HepG2 (cell line): Measurements from ENCODE around the gene AGBL3. TPM values are rescaled to one million over a fixed set of nuclear protein-coding genes. Genes with fewer than 3 reads are reported as not detected.

Experiments used
- ATAC-seq: fragments of 200-7000 bp; cut with Tn5 transposase; 3 replicates; pipeline ENCODE4 v1.9.1; 2020; ENCODE audit warnings: mild to moderate bottlenecking, moderate library complexity
- BruUV-seq: library from RNA; stranded (reverse); fragments of 400-500 nt; replicated peaks from 2 replicates; lab custom pipeline; 2021; lab: Mats Ljungman, UMichigan
- CTCF ChIA-PET: fragments of 300-600 bp; formaldehyde crosslinking; extraction: SDS; loops from one replicate; lab custom pipeline; 2021; ENCODE audit warnings: low total read pairs, inconsistent platforms, low intra/inter-chr PET ratio; lab: Yijun Ruan, JAX
- POLR2A ChIA-PET: fragments of 350-600 bp; sonication (Branson Sonifier 250); formaldehyde crosslinking; loops from one replicate; lab custom pipeline; 2020; ENCODE audit warnings: antibody characterized with exemption, inconsistent platforms; lab: Yijun Ruan, JAX
- DNase-seq: peaks from one replicate; pipeline ENCODE4 v3.0.0-alpha.2; 2015; ENCODE audit warnings: low spot score
- FAIRE-seq: peaks from 3 replicates; lab custom pipeline; 2011; peaks lifted over from hg19 to GRCh38; lab: Jason Lieb, UNC
- H2AFZ ChIP-seq: one replicate; pipeline ENCODE4 v1.6.1; 2011; ENCODE audit warnings: low read length, inconsistent platforms
- H3K27ac ChIP-seq: fragments of 300-600 bp; 3 replicates; pipeline ENCODE4 v1.8.0; 2011; ENCODE audit warnings: mixed run types, mild to moderate bottlenecking, mixed read lengths, low read length, inconsistent platforms; ENCODE audit not compliant: insufficient read depth; ENCODE audit errors: extremely low read length
- H3K27me3 ChIP-seq, 2 experiments: fragments of 200-600 bp in 1 of 2; 2 replicates in 1 of 2; 3 replicates in 1 of 2; pipeline versions ENCODE4 v1.6.0 to v1.8.0; 2011; ENCODE audit warnings: low read length in 2 of 2, mild to moderate bottlenecking in 2 of 2, moderate library complexity in 2 of 2, inconsistent platforms in 1 of 2; ENCODE audit not compliant: insufficient read depth in 2 of 2, control insufficient read depth in 1 of 2
- H3K36me3 ChIP-seq, 2 experiments: fragments of 200-600 bp in 1 of 2; replicated peaks in 1 of 2; 2 replicates in 1 of 2; 3 replicates in 1 of 2; pipeline versions ENCODE4 v1.5.1 to v1.8.0; 2011; ENCODE audit warnings: low read length in 2 of 2, inconsistent platforms in 1 of 2; ENCODE audit not compliant: insufficient read depth in 2 of 2, control insufficient read depth in 1 of 2
- H3K4me1 ChIP-seq: 2 replicates; pipeline ENCODE4 v1.5.1; 2012; ENCODE audit warnings: low read length, inconsistent platforms; ENCODE audit not compliant: insufficient read depth
- H3K4me2 ChIP-seq: 2 replicates; pipeline ENCODE4 v1.6.0; 2011; ENCODE audit warnings: low read depth, low read length, inconsistent platforms
- H3K4me3 ChIP-seq, 3 experiments: fragments of 200-600 bp in 1 of 3; sonication (generic), shearing (Covaris generic) in 1 of 3; replicated peaks in 1 of 3; 2 replicates each; pipeline ENCODE4 v1.5.1; 2011 to 2016; ENCODE audit warnings: low read length in 3 of 3, inconsistent platforms in 2 of 3, low read depth in 2 of 3, mild to moderate bottlenecking in 2 of 3, control low read depth in 1 of 3, mixed read lengths in 1 of 3; ENCODE audit not compliant: insufficient read depth in 1 of 3
- H3K79me2 ChIP-seq: one replicate; pipeline ENCODE4 v1.6.1; 2011; ENCODE audit warnings: low read length, inconsistent platforms; ENCODE audit not compliant: insufficient read depth
- H3K9ac ChIP-seq: 2 replicates; pipeline ENCODE4 v1.6.0; 2011; ENCODE audit warnings: mild to moderate bottlenecking, low read depth, low read length, inconsistent platforms; ENCODE audit not compliant: insufficient read depth
- H3K9me3 ChIP-seq: 2 replicates; pipeline ENCODE4 v1.5.1; 2012; ENCODE audit warnings: mild to moderate bottlenecking, low read length
- H4K20me1 ChIP-seq: 2 replicates; pipeline ENCODE4 v1.6.0; 2011; ENCODE audit warnings: inconsistent platforms, mild to moderate bottlenecking, low read length, moderate library complexity; ENCODE audit not compliant: insufficient read depth
- CAMTA2 ChIP-seq: sonication (generic); formaldehyde crosslinking; IDR thresholded peaks from 2 replicates; pipeline ENCODE4 v1.4.0; 2020; ENCODE audit warnings: mild to moderate bottlenecking, missing genetic modification reagents, borderline replicate concordance
- ELF3 ChIP-seq: IDR thresholded peaks from 2 replicates; pipeline ENCODE4 v1.6.1; 2016; ENCODE audit warnings: missing genetic modification reagents, missing compliant biosample characterization
- ETV5 ChIP-seq: IDR thresholded peaks from 2 replicates; pipeline ENCODE4 v1.6.1; 2018; ENCODE audit warnings: missing biosample characterization, missing genetic modification reagents, inconsistent platforms, borderline replicate concordance
- GABPB1 ChIP-seq: IDR thresholded peaks from 2 replicates; pipeline ENCODE4 v1.6.1; 2016; ENCODE audit warnings: mild to moderate bottlenecking, missing genetic modification reagents, moderate library complexity, missing compliant biosample characterization
- HDAC2 ChIP-seq: sonication (generic); formaldehyde crosslinking; IDR thresholded peaks from 2 replicates; pipeline ENCODE4 v1.4.0; 2020; ENCODE audit warnings: missing genetic modification reagents
- KDM2A ChIP-seq: sonication (generic); formaldehyde crosslinking; IDR thresholded peaks from 2 replicates; pipeline ENCODE4 v1.4.0; 2020; ENCODE audit warnings: low read depth, missing genetic modification reagents, borderline replicate concordance
- LCORL ChIP-seq, 2 experiments: fragments of 450-650 bp in 1 of 2; sonication (generic) in 1 of 2; formaldehyde crosslinking in 1 of 2; IDR thresholded peaks; 2 replicates each; pipeline versions ENCODE4 v1.5.0 to v1.6.1; 2017 to 2020; ENCODE audit warnings: antibody characterized with exemption in 1 of 2, missing genetic modification reagents in 1 of 2
- MED1 ChIP-seq: sonication (generic); formaldehyde crosslinking; IDR thresholded peaks from 2 replicates; pipeline ENCODE4 v1.4.0; 2020; ENCODE audit warnings: missing genetic modification reagents
- NCOA1 ChIP-seq: sonication (generic); formaldehyde crosslinking; IDR thresholded peaks from 2 replicates; pipeline ENCODE4 v1.9.0; 2021; ENCODE audit warnings: missing genetic modification reagents
- NFRKB ChIP-seq: fragments of 450-650 bp; IDR thresholded peaks from 2 replicates; pipeline ENCODE4 v1.6.1; 2017
- NRL ChIP-seq: sonication (generic); formaldehyde crosslinking; IDR thresholded peaks from 2 replicates; pipeline ENCODE4 v1.5.0; 2020; ENCODE audit warnings: missing genetic modification reagents, mild to moderate bottlenecking, moderate library complexity, borderline replicate concordance
- PHF21A ChIP-seq: sonication (generic); formaldehyde crosslinking; IDR thresholded peaks from 2 replicates; pipeline ENCODE4 v1.5.0; 2020; ENCODE audit warnings: mild to moderate bottlenecking, missing genetic modification reagents
- RAD21 ChIP-seq: fragments of 450-650 bp; formaldehyde crosslinking; IDR thresholded peaks from 2 replicates; pipeline ENCODE4 v1.5.0; 2020; ENCODE audit warnings: mild to moderate bottlenecking
- RXRB ChIP-seq: IDR thresholded peaks from 2 replicates; pipeline ENCODE4 v1.6.1; 2016; ENCODE audit warnings: borderline replicate concordance, missing genetic modification reagents, missing compliant biosample characterization
- XRCC5 ChIP-seq: fragments of 200-400 bp; formaldehyde crosslinking; optimal IDR thresholded peaks from 2 replicates; pipeline ENCODE3; 2017; ENCODE audit warnings: mild to moderate bottlenecking, low read length
- ZNF205 ChIP-seq: IDR thresholded peaks from 2 replicates; pipeline ENCODE4 v1.6.1; 2018; ENCODE audit warnings: missing biosample characterization, missing genetic modification reagents
- WGBS: methylation state at CpG from one replicate; pipeline ENCODE4 v1.1.6; 2017; ENCODE audit warnings: low lambda C conversion rate; 5-methylcytosine and 5-hydroxymethylcytosine counted together
- in situ Hi-C: cut with HindIII; loops from 2 replicates; pipeline ENCODE4 v1.10.0; 2017; ENCODE audit warnings: low pct_unique_long_range_greater_than_20kb; ENCODE audit not compliant: extremely low pct_ligation_motif_present
- intact Hi-C: fragments of 100-400 bp; cut with micrococcal nuclease; formaldehyde crosslinking; loops from one replicate; pipeline ENCODE4 v1.10.0; 2022; ENCODE audit not compliant: unreplicated experiment
- polyA plus RNA-seq, 8 experiments: library from polyadenylated mRNA; depleted of rRNA in 3 of 8; stranded (reverse) in 7 of 8; unstranded in 1 of 8; fragments of >200 nt; fragmentation: Illumina TruSeq in 4 of 8; extraction: Trizol in 4 of 8; gene quantifications; 2 replicates each; pipeline versions ENCODE4 v1.2.1 to v1.2.3, GENCODE V29; 2011 to 2016; ENCODE audit warnings: low read depth in 4 of 8, missing spikeins in 1 of 8, mixed read lengths in 1 of 8; ENCODE audit not compliant: insufficient read depth in 1 of 8
- total RNA-seq, 5 experiments: library from RNA; depleted of rRNA; stranded (reverse); fragments of >200 nt; fragmentation: Illumina TruSeq; extraction: Trizol; gene quantifications; 2 replicates each; pipeline ENCODE4 v1.2.3, GENCODE V29; 2016; ENCODE audit warnings: low read depth in 1 of 5
- TF ChIP-seq, protein P1 (sequence below): IDR thresholded peaks from 2 replicates; pipeline ENCODE4 v1.6.1; 2016; ENCODE audit warnings: missing genetic modification reagents, missing compliant biosample characterization
- TF ChIP-seq, protein P2 (sequence below): sonication (generic); formaldehyde crosslinking; IDR thresholded peaks from 2 replicates; pipeline ENCODE4 v1.4.0; 2020; ENCODE audit warnings: missing genetic modification reagents, borderline replicate concordance

The AGBL3 gene
- total and polyA plus RNA-seq, 2 of the 13 experiments (the other 11 are each of a cell fraction or from before 2014, with no cell fraction given): 2.2 to 7.2 TPM

DNA sequence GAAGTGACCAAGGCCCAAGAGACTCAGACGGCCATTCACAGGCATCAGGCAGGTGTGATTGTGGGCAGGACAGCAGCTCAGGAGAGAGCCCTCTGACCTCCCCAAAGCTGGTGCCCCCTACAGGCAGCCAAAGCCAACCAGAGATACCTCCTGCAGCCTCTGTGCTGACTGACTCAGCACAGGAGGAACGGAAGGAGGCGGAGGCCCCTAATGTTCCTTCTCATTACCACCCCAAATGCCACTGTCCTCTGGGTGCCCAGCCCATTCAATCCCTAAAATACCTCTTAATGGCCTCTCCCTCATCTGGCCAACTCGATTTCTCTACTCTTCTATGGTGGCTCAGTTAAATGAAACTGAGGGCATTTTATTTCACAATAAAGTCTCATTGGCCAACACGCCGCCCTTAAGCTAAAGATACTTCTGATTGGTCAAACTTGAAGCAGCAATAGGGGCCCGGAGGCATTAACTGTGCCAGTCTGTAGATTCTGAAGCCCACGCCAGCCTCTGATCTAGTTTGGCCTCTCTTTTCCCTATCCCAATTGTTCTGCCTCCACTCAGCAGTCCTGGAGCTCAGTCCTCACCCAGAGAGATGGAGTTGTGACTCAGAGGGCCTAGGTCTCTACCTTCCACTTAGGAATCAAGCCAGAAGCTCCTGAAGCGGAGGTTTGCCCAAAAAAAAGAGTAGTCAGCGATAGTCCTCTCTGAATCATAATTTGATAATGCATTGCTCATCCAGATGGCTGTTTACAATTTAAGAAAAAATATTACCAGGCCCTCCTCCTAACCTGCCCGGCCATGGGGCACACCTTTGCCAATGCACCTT lies 183.0 kb downstream of the AGBL3 start:
- H2AFZ ChIP-seq: no peak overlapping the region
- ChIA-PET CTCF (interaction anchor here (2.4 kb wide), 1 partner anchor 182 kb away, joined by 11 read pairs; the partner anchor contains the start of gene AGBL3), POLR2A (interaction anchor here (0.6 to 4.4 kb wide), 10 partner anchors 9 to 736 kb away, joined by 3 to 30 read pairs (median 4); partner anchors contain the start of genes AGBL3, TMEM140 and WDR91)
- peak; percentile 65 for DNase-seq
- BruUV-seq: TSS peak; percentile 61
- intact Hi-C loops: no loop called here
- peaks cover 15% of the 10 kb centered on the region; the same call in 1 of the 2 replicates for H4K20me1 ChIP-seq
- no peaks in the 10 kb centered on the region for H3K9me3 ChIP-seq
- H3K4me2 ChIP-seq: peak overlapping the region; percentile 99
- H3K9ac ChIP-seq: peak overlapping the region; percentile 98
- 29% methylated on average over 10 of the region's 11 CpGs for WGBS
- peaks cover 4 to 43% of the 10 kb centered on the region in 2 experiments; a peak in 4 of 5 replicates for H3K36me3 ChIP-seq
- peak overlapping the region; percentile 91 to 97 (median 95) for H3K4me3 ChIP-seq
- FAIRE-seq: no peak
- no peaks in the 10 kb centered on the region; a peak in 1 of 5 replicates for H3K27me3 ChIP-seq
- H3K79me2 ChIP-seq: peaks cover 50% of the 10 kb centered on the region
- in situ Hi-C loops: loop anchor here (5.0 kb wide), 1 partner anchor 177 kb away; no protein-coding TSS in a partner anchor
- peaks cover 36% of the 10 kb centered on the region for H3K4me1 ChIP-seq
- peak overlapping the region; percentile 87 for H3K27ac ChIP-seq
- ATAC-seq: peak; percentile 26
- TF ChIP-seq LCORL (IDR thresholded peaks at IDR 0.05): no peak
- TF ChIP-seq LCORL (CRISPR knock-in tag; IDR thresholded peaks at IDR 0.05): 0 out of 2 replicates have a peak, but pooled peaks have one; percentile 32
- TF ChIP-seq CAMTA2 (CRISPR knock-in tag): no peak
- peak; percentile 63; the same call in 1 of the 2 replicates for TF ChIP-seq ZNF205 (CRISPR knock-in tag)
- TF ChIP-seq ETV5: peak; percentile 23; the same call in 1 of the 2 replicates
- TF ChIP-seq, protein P1, sequence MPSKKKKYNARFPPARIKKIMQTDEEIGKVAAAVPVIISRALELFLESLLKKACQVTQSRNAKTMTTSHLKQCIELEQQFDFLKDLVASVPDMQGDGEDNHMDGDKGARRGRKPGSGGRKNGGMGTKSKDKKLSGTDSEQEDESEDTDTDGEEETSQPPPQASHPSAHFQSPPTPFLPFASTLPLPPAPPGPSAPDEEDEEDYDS (CRISPR knock-in tag): peak; percentile 44; the same call in 1 of the 2 replicates
- peak; percentile 54; the same call in 1 of the 2 replicates for TF ChIP-seq PHF21A
- TF ChIP-seq ELF3 (CRISPR knock-in tag): 0 out of 2 replicates have a peak, but pooled peaks have one; percentile 2
- TF ChIP-seq HDAC2 (CRISPR knock-in tag): 0 out of 2 replicates have a peak, but pooled peaks have one; percentile 20
- TF ChIP-seq NCOA1 (CRISPR knock-in tag): no peak
- peak; percentile 94 for TF ChIP-seq XRCC5
- TF ChIP-seq NFRKB: no peak
- peak; percentile 63 for TF ChIP-seq RAD21 (CRISPR knock-in tag)
- TF ChIP-seq GABPB1 (CRISPR knock-in tag): peak; percentile 33; the same call in 1 of the 2 replicates
- TF ChIP-seq NRL: peak; percentile 64; the same call in 1 of the 2 replicates
- TF ChIP-seq KDM2A (CRISPR knock-in tag): peak; percentile 56
- peak; percentile 39 for TF ChIP-seq MED1 (CRISPR knock-in tag)
- TF ChIP-seq RXRB (CRISPR knock-in tag): 0 out of 2 replicates have a peak, but pooled peaks have one; percentile 39
- TF ChIP-seq, protein P2, sequence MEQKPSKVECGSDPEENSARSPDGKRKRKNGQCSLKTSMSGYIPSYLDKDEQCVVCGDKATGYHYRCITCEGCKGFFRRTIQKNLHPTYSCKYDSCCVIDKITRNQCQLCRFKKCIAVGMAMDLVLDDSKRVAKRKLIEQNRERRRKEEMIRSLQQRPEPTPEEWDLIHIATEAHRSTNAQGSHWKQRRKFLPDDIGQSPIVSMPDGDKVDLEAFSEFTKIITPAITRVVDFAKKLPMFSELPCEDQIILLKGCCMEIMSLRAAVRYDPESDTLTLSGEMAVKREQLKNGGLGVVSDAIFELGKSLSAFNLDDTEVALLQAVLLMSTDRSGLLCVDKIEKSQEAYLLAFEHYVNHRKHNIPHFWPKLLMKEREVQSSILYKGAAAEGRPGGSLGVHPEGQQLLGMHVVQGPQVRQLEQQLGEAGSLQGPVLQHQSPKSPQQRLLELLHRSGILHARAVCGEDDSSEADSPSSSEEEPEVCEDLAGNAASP (CRISPR knock-in tag): 0 out of 2 replicates have a peak, but pooled peaks have one; percentile 15
